Endothelial cell of umbilical vein (primary cell): Measurements from ENCODE around the gene COL21A1.

Source experiments
- CTCF ChIP-seq, 2 donors: IDR thresholded peaks; 1 replicate in 1 of 2; 2 replicates in 1 of 2; pipeline ENCODE4 v1.5.1; 2011; ENCODE audit warnings: low read length in 2 of 2, mild to moderate bottlenecking in 2 of 2, moderate library complexity in 2 of 2, control low read depth in 1 of 2, inconsistent platforms in 1 of 2, low read depth in 1 of 2; ENCODE audit not compliant: insufficient read depth in 1 of 2; ENCODE audit errors: extremely low read depth in 1 of 2
- EZH2 ChIP-seq: IDR thresholded peaks from 2 replicates; pipeline ENCODE4 v1.6.1; 2012; ENCODE audit warnings: borderline replicate concordance, low read depth, mild to moderate bottlenecking, moderate library complexity, low read length, inconsistent platforms; ENCODE audit not compliant: severe bottlenecking
- MAX ChIP-seq: IDR thresholded peaks from 2 replicates; pipeline ENCODE4 v1.6.1; 2011; ENCODE audit not compliant: insufficient read depth, insufficient read length
- MYC ChIP-seq: IDR thresholded peaks from one replicate; pipeline ENCODE4 v1.6.1; 2011; ENCODE audit warnings: mild to moderate bottlenecking, low read depth, low read length
- POLR2AphosphoS5 ChIP-seq: IDR thresholded peaks from 2 replicates; pipeline ENCODE4 v1.6.1; 2012; ENCODE audit warnings: low read depth, mild to moderate bottlenecking, control low read depth, low read length, moderate library complexity; ENCODE audit not compliant: insufficient read depth

GRCh38 chr6:56041591-56041990, 205.8 kb downstream of the COL21A1 start:
- TF ChIP-seq CTCF (IDR thresholded peaks at IDR 0.05; ENCODE audit: extremely low read depth in 1 of 2, insufficient read depth in 1 of 2, low read depth in 1 of 2, low read length in 2 of 2) (no peak), POLR2AphosphoS5 (no peak), MAX (no peak), MYC (no peak), EZH2 (no peak)
